ENCODE measurements around the gene MBD5. TPM values are rescaled to one million over a fixed set of nuclear protein-coding genes. Genes with fewer than 3 reads are reported as not detected.

MBD5 gene
- total and polyA plus RNA-seq, 12 donors = 5.6 to 61.7 (median 40.5) TPM

DNA sequence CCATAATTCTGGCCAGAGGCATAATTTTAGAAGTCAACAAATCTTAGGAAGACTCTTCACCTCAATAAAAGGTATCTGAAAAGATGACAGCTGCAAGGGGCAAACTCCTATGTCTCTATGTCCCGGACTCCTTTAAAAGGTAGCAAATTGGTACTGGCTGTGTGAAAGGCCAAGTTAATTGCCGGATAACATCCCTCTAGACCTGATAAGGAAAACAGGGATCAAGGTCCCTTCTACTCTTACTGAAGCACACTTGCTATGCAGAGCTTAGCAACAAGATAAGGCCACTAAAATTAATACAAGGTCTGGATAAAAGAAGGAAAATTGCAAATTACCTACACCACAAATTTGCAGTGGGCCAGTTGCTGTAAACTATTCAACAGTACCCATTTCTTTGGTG is 482.6 kb downstream of the MBD5 start:
- intact Hi-C loops (cut with DNase I) = loop anchor here in 1 of 2 donors (10.0 kb wide), 2 partner anchors 509 to 559 kb away; no protein-coding TSS in a partner anchor
- H3K36me3 ChIP-seq (replicated peaks in 1 of 2) = no peaks in the 10 kb centered on the region
- 42 to 58% (median 49%) methylated on average over 2 of the region's 2 CpGs for WGBS, 4 donors
- no peaks in the 10 kb centered on the region for H3K9me3 ChIP-seq (replicated peaks in 1 of 3)
- no peaks in the 10 kb centered on the region for H3K27me3 ChIP-seq
- no peak overlapping the region for H3K4me3 ChIP-seq
- TF ChIP-seq POLR2A (IDR thresholded peaks at IDR 0.05) = no peak
- TF ChIP-seq, protein P1, sequence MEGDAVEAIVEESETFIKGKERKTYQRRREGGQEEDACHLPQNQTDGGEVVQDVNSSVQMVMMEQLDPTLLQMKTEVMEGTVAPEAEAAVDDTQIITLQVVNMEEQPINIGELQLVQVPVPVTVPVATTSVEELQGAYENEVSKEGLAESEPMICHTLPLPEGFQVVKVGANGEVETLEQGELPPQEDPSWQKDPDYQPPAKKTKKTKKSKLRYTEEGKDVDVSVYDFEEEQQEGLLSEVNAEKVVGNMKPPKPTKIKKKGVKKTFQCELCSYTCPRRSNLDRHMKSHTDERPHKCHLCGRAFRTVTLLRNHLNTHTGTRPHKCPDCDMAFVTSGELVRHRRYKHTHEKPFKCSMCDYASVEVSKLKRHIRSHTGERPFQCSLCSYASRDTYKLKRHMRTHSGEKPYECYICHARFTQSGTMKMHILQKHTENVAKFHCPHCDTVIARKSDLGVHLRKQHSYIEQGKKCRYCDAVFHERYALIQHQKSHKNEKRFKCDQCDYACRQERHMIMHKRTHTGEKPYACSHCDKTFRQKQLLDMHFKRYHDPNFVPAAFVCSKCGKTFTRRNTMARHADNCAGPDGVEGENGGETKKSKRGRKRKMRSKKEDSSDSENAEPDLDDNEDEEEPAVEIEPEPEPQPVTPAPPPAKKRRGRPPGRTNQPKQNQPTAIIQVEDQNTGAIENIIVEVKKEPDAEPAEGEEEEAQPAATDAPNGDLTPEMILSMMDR (IDR thresholded peaks at IDR 0.05) = no peak
- H3K4me1 ChIP-seq (replicated peaks in 1 of 2) = no peaks in the 10 kb centered on the region
- H3K27ac ChIP-seq = no peak overlapping the region
- DNase-seq = no peak

DNA sequence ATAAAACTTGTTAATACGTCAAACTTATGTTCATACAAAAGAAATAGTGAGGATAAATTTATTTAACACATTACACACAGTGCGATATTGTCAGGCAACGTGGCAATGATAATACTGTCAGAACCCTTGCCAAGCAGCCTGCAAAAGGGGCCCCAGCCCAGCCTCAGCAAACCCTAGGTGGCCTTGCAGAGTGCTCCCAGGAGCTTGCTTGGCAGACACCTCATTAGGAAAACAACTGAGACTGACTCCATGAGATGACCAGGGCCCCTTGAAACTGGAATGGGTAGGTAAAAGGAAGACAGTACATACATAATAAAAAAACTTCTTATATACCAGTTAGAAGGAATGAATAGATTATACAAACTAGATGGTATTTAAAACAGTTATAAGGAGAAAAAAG is 487.1 kb downstream of the MBD5 start:
- intact Hi-C loops (cut with DNase I) = loop anchor here in 1 of 2 donors (10.0 kb wide), 2 partner anchors 513 to 563 kb away; no protein-coding TSS in a partner anchor
- H3K27me3 ChIP-seq = no peaks in the 10 kb centered on the region
- H3K4me3 ChIP-seq = no peak overlapping the region
- DNase-seq = no peak
- TF ChIP-seq POLR2A (IDR thresholded peaks at IDR 0.05) = no peak
- TF ChIP-seq, protein P1 (IDR thresholded peaks at IDR 0.05) = no peak
- H3K27ac ChIP-seq = no peak overlapping the region
- no peaks in the 10 kb centered on the region for H3K36me3 ChIP-seq (replicated peaks in 1 of 2)
- peaks cover 0 to 5% of the 10 kb centered on the region in 2 donors for H3K4me1 ChIP-seq (replicated peaks in 1 of 2)
- no peaks in the 10 kb centered on the region for H3K9me3 ChIP-seq (replicated peaks in 1 of 3)
- 83 to 92% (median 87%) methylated on average over 3 of the region's 3 CpGs for WGBS, 4 donors

DNA sequence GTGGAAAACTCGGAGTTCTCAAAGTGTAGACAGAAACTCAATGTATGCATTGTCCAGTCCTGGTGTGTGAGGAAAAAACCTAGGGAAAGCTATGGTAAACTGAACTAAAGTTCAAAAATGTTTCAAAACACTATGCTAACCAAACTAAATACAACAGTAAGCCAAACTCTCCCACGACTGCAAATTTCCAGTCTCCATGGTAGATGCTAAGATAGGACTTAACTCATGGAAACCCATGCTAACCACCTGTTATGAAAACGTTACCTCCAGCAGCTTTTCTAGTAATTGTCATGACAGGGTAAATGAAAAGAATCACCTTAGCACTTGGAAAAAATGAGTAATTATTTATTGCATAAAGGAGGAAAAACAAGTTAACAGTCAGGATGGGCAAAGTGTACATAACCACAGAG is 488.0 kb downstream of the MBD5 start:
- Histone ChIP-seq H3K9me3 (replicated peaks in 1 of 3) (no peaks in the 10 kb centered on the region), H3K27ac (peak overlapping the region in 1 of 5 donors; percentile 17), H3K36me3 (replicated peaks in 1 of 2) (no peaks in the 10 kb centered on the region), H3K4me3 (peak overlapping the region in 1 of 4 donors; percentile 52), H3K4me1 (replicated peaks in 1 of 2) (peaks cover 0 to 5% of the 10 kb centered on the region in 2 donors), H3K27me3 (no peaks in the 10 kb centered on the region)
- DNase-seq = no peak
- no peak for TF ChIP-seq POLR2A (IDR thresholded peaks at IDR 0.05)
- TF ChIP-seq, protein P1 (IDR thresholded peaks at IDR 0.05) = no peak
- 73 to 79% (median 77%) methylated on average over 3 of the region's 3 CpGs for WGBS, 4 donors
- intact Hi-C loops (cut with DNase I) = loop anchor here in 1 of 2 donors (10.0 kb wide), 2 partner anchors 514 to 564 kb away; no protein-coding TSS in a partner anchor

DNA sequence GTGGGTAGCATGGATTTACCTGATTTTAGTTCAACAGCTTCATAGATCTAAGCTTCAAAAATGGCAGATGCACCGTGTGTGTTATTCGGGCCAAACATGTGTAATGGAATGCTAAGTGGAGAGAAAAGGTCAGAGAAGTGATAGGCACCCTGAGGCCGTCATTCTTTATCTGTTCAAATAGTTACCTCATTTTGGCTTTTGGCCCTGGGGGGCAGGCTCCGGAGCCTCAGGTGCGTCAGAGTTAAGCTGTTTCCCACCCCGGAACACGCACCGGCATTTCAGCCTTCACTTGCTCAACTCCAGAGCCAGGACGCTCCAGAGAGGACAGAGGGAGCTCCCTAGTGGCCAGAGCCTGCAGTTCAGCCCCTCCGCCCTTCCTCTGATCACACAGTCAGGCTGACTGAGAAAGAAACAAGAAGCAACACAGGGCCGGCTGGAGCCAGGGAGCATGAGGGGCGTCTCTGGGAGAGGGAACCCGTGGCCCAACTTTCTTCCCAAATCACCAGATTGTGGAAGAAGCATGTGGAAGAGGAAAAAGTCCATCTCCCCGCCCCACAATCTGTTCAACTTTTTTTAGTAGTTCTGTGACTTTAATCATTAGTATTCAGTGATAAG is 488.5 kb downstream of the MBD5 start:
- DNase-seq = peak; percentile 76 to 94 (median 88)
- no peaks in the 10 kb centered on the region for H3K9me3 ChIP-seq (replicated peaks in 1 of 3)
- peaks cover 0 to 5% of the 10 kb centered on the region in 2 donors for H3K4me1 ChIP-seq (replicated peaks in 1 of 2)
- H3K4me3 ChIP-seq = peak overlapping the region in 2 of 4 donors; percentile 14 to 52
- intact Hi-C loops (cut with DNase I) = loop anchor here in 1 of 2 donors (10.0 kb wide), 2 partner anchors 515 to 565 kb away; no protein-coding TSS in a partner anchor
- H3K27me3 ChIP-seq = no peaks in the 10 kb centered on the region
- 4 to 10% (median 5%) methylated on average over 13 to 14 of the region's 14 CpGs for WGBS, 4 donors
- H3K27ac ChIP-seq = peak overlapping the region in 1 of 5 donors; percentile 17
- TF ChIP-seq, protein P1 (IDR thresholded peaks at IDR 0.05) = peak; percentile 79 to 95 (median 90)
- TF ChIP-seq POLR2A (IDR thresholded peaks at IDR 0.05) = no peak
- no peaks in the 10 kb centered on the region for H3K36me3 ChIP-seq (replicated peaks in 1 of 2)

All from adrenal gland (tissue), 12 donors.